AG09319 (cell line): ENCODE measurements around the gene DTWD2.
"Not testable (repeated sequence)": the region's sequence is repeated elsewhere in the genome, so short reads cannot be mapped to it uniquely, and the experiment has no call there.

Experiments
- DNase-seq: peaks from one replicate; pipeline ENCODE4 v3.0.0-alpha.2; 2010; ENCODE audit warnings: low read depth; ENCODE audit errors: extremely low read depth
- CTCF ChIP-seq: IDR thresholded peaks from 2 replicates; pipeline ENCODE4 v1.5.1; 2011; ENCODE audit warnings: low read depth, mild to moderate bottlenecking, inconsistent platforms, low read length, moderate library complexity

DTWD2 gene

GRCh38 chr5:118857700-118858099, 130.6 kb downstream of the DTWD2 start:
- TF ChIP-seq CTCF, result no peak
- DNase-seq, result no peak

GRCh38 chr5:118854819-118855218, 133.5 kb downstream of the DTWD2 start:
- DNase-seq, result no peak
- TF ChIP-seq CTCF, result no peak

- DNase-seq, result not testable (repeated sequence)
Measured at GRCh38 chr5:118851785-118852184, 136.6 kb downstream of the DTWD2 start.

GRCh38 chr5:118849507-118849906, 138.8 kb downstream of the DTWD2 start:
- not testable (repeated sequence) for DNase-seq

- no peak for TF ChIP-seq CTCF
- no peak for DNase-seq
Measured at GRCh38 chr5:118844351-118844750, 144.0 kb downstream of the DTWD2 start.

- no peak for DNase-seq
- TF ChIP-seq CTCF, result no peak
Measured at GRCh38 chr5:118834710-118835109, 153.6 kb downstream of the DTWD2 start.

GRCh38 chr5:118832974-118833373, 155.4 kb downstream of the DTWD2 start:
- DNase-seq, result no peak
- TF ChIP-seq CTCF, result no peak

GRCh38 chr5:118825226-118825625, 163.1 kb downstream of the DTWD2 start:
- no peak for DNase-seq
- no peak for TF ChIP-seq CTCF

GRCh38 chr5:118818604-118819003, 169.7 kb downstream of the DTWD2 start:
- TF ChIP-seq CTCF, result no peak
- no peak for DNase-seq
